KMS-11 (cell line): ENCODE measurements around the gene FAM32A.

ENCODE experiments used
- H2AFZ ChIP-seq: fragments of 200-600 bp; sonication (generic); 2 replicates; pipeline ENCODE4 v1.6.1; 2016; ENCODE audit warnings: antibody characterized with exemption, mixed run types, low read depth
- H3K27ac ChIP-seq: fragments of 200-600 bp; sonication (generic); 2 replicates; pipeline ENCODE4 v1.6.1; 2016; ENCODE audit warnings: mild to moderate bottlenecking, mixed run types
- H3K27me3 ChIP-seq: fragments of 200-600 bp; sonication (generic); 2 replicates; pipeline ENCODE4 v1.6.1; 2017; ENCODE audit warnings: mild to moderate bottlenecking, low read depth, mixed run types, moderate library complexity; ENCODE audit not compliant: insufficient read depth
- H3K36me3 ChIP-seq: fragments of 200-600 bp; sonication (generic); 2 replicates; pipeline ENCODE4 v1.6.1; 2017; ENCODE audit warnings: mild to moderate bottlenecking, mixed run types; ENCODE audit not compliant: insufficient read depth
- H3K4me1 ChIP-seq: fragments of 200-600 bp; sonication (generic); 2 replicates; pipeline ENCODE4 v1.6.1; 2016; ENCODE audit warnings: mild to moderate bottlenecking, low read depth, mixed run types; ENCODE audit not compliant: poor library complexity, severe bottlenecking
- H3K4me2 ChIP-seq: fragments of 200-600 bp; sonication (generic); 2 replicates; pipeline ENCODE4 v1.7.0; 2016; ENCODE audit warnings: mild to moderate bottlenecking, mixed run types
- H3K4me3 ChIP-seq: fragments of 200-600 bp; sonication (generic); IDR thresholded peaks from 2 replicates; pipeline ENCODE4 v1.6.1; 2017; ENCODE audit warnings: low read depth, low read length, mixed read lengths; ENCODE audit not compliant: insufficient read depth
- H3K79me2 ChIP-seq: fragments of 200-600 bp; sonication (generic); 2 replicates; pipeline ENCODE4 v1.6.1; 2016; ENCODE audit warnings: low read depth, mixed run types; ENCODE audit not compliant: insufficient read depth
- H3K9ac ChIP-seq: fragments of 200-600 bp; sonication (generic); 2 replicates; pipeline ENCODE4 v1.6.1; 2016; ENCODE audit warnings: mild to moderate bottlenecking, mixed run types
- H4K20me1 ChIP-seq: fragments of 200-600 bp; sonication (generic); 2 replicates; pipeline ENCODE4 v1.6.1; 2016; ENCODE audit warnings: mild to moderate bottlenecking, mixed run types; ENCODE audit not compliant: insufficient read depth
- CTCF ChIP-seq: fragments of 200-600 bp; sonication (generic); conservative IDR thresholded peaks from 2 replicates; pipeline ENCODE4 v1.6.1; 2017; ENCODE audit warnings: low read depth, mild to moderate bottlenecking, antibody characterized with exemption, low read length, moderate library complexity, mixed read lengths

The FAM32A gene

DNA sequence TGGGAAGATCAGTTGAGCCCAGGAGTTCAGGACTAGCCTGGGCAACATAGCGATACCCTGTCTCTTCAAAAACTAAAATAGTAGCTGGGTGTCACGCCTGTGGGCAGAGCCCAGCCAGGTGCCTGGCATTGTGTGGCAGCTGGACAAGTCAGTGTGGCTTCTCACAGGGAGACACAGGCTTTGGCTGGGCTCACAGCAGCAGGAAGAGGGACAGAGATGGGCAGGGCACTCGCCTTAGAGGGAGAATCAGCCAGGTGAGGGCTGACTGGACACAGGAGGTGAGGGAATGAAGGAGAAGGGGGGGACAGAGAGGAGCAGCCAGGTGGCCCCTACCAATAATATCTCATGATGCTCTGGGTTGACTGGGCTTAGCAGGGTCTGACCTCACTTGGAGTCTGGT is 3.3 kb downstream of the FAM32A start:
- no peak for TF ChIP-seq CTCF
- H3K9ac ChIP-seq = no peak overlapping the region
- H3K27me3 ChIP-seq = peaks cover under 1% of the 10 kb centered on the region; the same call in 1 of the 2 replicates
- H3K4me2 ChIP-seq = no peak overlapping the region
- H4K20me1 ChIP-seq = no peaks in the 10 kb centered on the region
- H3K4me3 ChIP-seq = no peak overlapping the region
- no peak overlapping the region for H3K27ac ChIP-seq
- peaks cover 18% of the 10 kb centered on the region for H3K79me2 ChIP-seq
- H3K36me3 ChIP-seq = no peaks in the 10 kb centered on the region; the same call in 1 of the 2 replicates
- H3K4me1 ChIP-seq = peaks cover 8% of the 10 kb centered on the region
- no peak overlapping the region for H2AFZ ChIP-seq

- no peak for TF ChIP-seq CTCF
- H3K36me3 ChIP-seq = no peaks in the 10 kb centered on the region; the same call in 1 of the 2 replicates
Observed at GRCh38 chr19:16190198-16190597, 5.0 kb downstream of the FAM32A start.

GRCh38 chr19:16190736-16191135 is 5.5 kb downstream of the FAM32A start:
- Histone ChIP-seq H4K20me1 (no peaks in the 10 kb centered on the region), H3K36me3 (no peaks in the 10 kb centered on the region; the same call in 1 of the 2 replicates), H3K4me3 (no peak overlapping the region), H3K27me3 (no peaks in the 10 kb centered on the region), H3K79me2 (peaks cover 14% of the 10 kb centered on the region), H3K4me2 (no peak overlapping the region), H3K9ac (no peak overlapping the region), H2AFZ (no peak overlapping the region), H3K4me1 (peaks cover 4% of the 10 kb centered on the region), H3K27ac (no peak overlapping the region)
- no peak for TF ChIP-seq CTCF

More at GRCh38 chr19:16190198-16190597, 5.0 kb downstream of the FAM32A start:
- H3K27ac ChIP-seq = no peak overlapping the region
- no peak overlapping the region for H2AFZ ChIP-seq
- H3K4me3 ChIP-seq = no peak overlapping the region
- H3K27me3 ChIP-seq = no peaks in the 10 kb centered on the region
- H3K9ac ChIP-seq = no peak overlapping the region
- no peak overlapping the region for H3K4me2 ChIP-seq
- H3K79me2 ChIP-seq = peaks cover 18% of the 10 kb centered on the region
- peaks cover 4% of the 10 kb centered on the region for H3K4me1 ChIP-seq
- H4K20me1 ChIP-seq = no peaks in the 10 kb centered on the region

DNA sequence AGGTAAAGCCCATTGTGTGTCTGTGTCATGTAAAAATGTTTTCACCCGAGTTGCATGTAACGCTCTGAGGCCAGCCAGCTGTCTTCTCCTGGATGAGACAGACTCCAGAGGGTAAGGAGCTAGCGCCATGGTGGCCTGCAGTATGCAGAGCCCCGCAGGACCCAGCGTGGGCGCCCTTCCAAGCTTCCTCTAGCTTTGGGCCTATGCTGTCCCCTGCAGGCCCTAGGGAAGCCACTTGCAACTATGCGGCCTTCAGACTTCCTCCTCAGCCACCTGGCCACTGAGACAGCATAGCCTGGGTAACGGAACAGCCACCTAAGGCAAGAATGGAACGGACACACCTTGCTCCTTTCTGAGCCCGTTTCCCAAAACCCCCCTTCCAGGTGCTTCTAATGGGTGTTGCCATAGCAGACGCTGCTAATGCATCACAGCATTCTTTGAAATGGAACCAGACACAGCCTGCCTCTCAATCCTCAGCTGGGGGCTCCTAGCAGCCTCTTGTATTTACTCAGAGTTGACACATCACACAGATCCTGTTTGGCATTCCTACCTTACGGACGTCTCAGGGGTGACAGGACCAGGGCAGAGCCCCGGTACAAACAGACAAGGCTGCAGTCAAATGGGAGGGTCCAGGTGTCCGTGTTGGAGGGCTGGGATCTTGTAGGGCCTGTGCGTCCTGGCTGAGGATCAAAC is 6.2 kb downstream of the FAM32A start:
- Histone ChIP-seq H4K20me1 (no peaks in the 10 kb centered on the region), H3K4me3 (no peak overlapping the region), H2AFZ (no peak overlapping the region), H3K27me3 (no peaks in the 10 kb centered on the region), H3K27ac (no peak overlapping the region), H3K79me2 (peaks cover 7% of the 10 kb centered on the region), H3K9ac (no peak overlapping the region), H3K4me1 (peaks cover 3% of the 10 kb centered on the region), H3K4me2 (no peak overlapping the region), H3K36me3 (no peaks in the 10 kb centered on the region; the same call in 1 of the 2 replicates)
- no peak for TF ChIP-seq CTCF
